ENCODE results near the gene SAG. TPM values are rescaled to one million over a fixed set of nuclear protein-coding genes. Genes with fewer than 3 reads are reported as not detected.

Gene SAG
- total and polyA plus RNA-seq, 9 of the 15 experiments (the other 6 are each of a cell fraction or from before 2014, with no cell fraction given) = 0.04 to 0.64 (median 0.31) TPM; not detected in 5

DNA sequence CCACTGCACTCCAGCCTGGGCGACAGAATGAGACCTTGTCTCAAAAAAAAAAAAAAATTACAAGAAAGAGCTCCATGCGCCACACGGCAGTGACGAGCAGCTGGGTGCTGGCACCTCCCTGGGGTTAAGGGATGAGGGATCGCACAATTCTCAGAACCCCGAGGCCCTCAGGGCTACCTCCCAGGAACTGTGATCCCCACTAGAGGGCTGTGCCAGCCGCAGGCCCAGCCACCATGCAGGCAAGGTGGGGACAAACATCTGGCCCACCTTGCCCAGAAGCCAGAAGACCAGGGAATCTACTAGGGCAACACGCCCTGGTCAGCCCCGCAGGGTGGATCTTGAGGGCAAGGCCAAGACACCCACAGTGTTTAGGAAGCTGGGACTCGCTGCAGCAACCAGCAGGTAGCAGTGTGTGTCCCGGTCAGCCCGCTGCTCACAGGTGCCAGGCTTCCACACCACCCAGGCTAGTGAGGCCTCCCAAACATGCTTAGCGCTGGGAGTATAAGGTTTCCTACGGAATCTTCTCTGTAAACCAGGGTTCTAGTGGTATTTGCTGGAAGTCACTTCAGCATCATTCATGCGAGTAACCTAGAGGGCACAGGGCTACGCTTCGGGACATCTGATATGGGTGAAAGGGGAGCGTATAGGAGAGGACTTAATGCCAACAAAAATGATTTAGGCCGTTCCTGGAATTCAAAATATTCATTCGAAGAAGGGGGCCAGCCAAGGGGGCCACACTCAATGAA lies 6.7 kb downstream of the SAG start:
- in situ Hi-C loops (cut with MboI) (no loop called here), intact Hi-C loops (cut with micrococcal nuclease) (no loop called here)
- Histone ChIP-seq H3K27ac (ENCODE audit: extremely low read depth, low read depth, low read length) (no peak overlapping the region), H3K4me2 (ENCODE audit: insufficient read depth, low read length) (no peak overlapping the region), H4K20me1 (replicated peaks; ENCODE audit: control insufficient read depth, insufficient read depth, low read length) (no peaks in the 10 kb centered on the region), H3K27me3 (ENCODE audit: control insufficient read depth in 2 of 2, insufficient read depth in 2 of 2, low read length in 2 of 2) (peaks cover 3 to 46% of the 10 kb centered on the region in 2 experiments; a peak in 3 of 5 replicates), H3K9me1 (ENCODE audit: control insufficient read depth, insufficient read depth, low read length) (no peaks in the 10 kb centered on the region), H3K4me1 (replicated peaks in 1 of 2; ENCODE audit: control insufficient read depth in 2 of 2, insufficient read depth in 2 of 2, low read length in 2 of 2) (no peaks in the 10 kb centered on the region), H2AFZ (ENCODE audit: low read depth, low read length) (no peak overlapping the region), H3K4me3 (no peak overlapping the region), H3K79me2 (ENCODE audit: control insufficient read depth, insufficient read depth, low read length) (no peaks in the 10 kb centered on the region), H3K36me3 (ENCODE audit: control insufficient read depth, insufficient read depth, low read length) (no peaks in the 10 kb centered on the region), H3K9me3 (replicated peaks; ENCODE audit: control insufficient read depth, insufficient read depth, low read depth, low read length) (no peaks in the 10 kb centered on the region), H3K9ac (ENCODE audit: insufficient read depth in 1 of 2, low read depth in 2 of 2, low read length in 2 of 2) (no peak overlapping the region)
- ATAC-seq = no peak
- DNase-seq (ENCODE audit: extremely low read depth in 1 of 4, low spot score in 3 of 4) = no peak
- POLR2A ChIA-PET = no interaction called here
- CTCF ChIA-PET (ENCODE audit: low intra/inter-chr PET ratio) = no interaction called here
- 35% methylated on average over 17 of the region's 20 CpGs for WGBS (ENCODE audit: insufficient coverage, low coverage, missing lambda C conversion rate)
- FAIRE-seq = no peak
- TF ChIP-seq, protein P1, sequence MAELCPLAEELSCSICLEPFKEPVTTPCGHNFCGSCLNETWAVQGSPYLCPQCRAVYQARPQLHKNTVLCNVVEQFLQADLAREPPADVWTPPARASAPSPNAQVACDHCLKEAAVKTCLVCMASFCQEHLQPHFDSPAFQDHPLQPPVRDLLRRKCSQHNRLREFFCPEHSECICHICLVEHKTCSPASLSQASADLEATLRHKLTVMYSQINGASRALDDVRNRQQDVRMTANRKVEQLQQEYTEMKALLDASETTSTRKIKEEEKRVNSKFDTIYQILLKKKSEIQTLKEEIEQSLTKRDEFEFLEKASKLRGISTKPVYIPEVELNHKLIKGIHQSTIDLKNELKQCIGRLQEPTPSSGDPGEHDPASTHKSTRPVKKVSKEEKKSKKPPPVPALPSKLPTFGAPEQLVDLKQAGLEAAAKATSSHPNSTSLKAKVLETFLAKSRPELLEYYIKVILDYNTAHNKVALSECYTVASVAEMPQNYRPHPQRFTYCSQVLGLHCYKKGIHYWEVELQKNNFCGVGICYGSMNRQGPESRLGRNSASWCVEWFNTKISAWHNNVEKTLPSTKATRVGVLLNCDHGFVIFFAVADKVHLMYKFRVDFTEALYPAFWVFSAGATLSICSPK (IDR thresholded peaks at IDR 0.05; ENCODE audit: borderline replicate concordance) = no peak
- TF ChIP-seq GATAD2B (IDR thresholded peaks at IDR 0.05; ENCODE audit: borderline replicate concordance) (no peak), SOX6 (IDR thresholded peaks at IDR 0.05) (no peak), ZNF77 (CRISPR knock-in tag; IDR thresholded peaks at IDR 0.05) (no peak)
- no TSS peak for BruUV-seq (replicated peaks)
